ENCODE measurements around the gene FAM107A.
"Not testable (repeated sequence)": the region's sequence is repeated elsewhere in the genome, so short reads cannot be mapped to it uniquely, and the experiment has no call there.

FAM107A gene

GRCh38 chr3:58529516-58530353 lies 47.5 kb downstream of the FAM107A start:
- no peak overlapping the region for H3K27ac ChIP-seq
- TF ChIP-seq CTCF (conservative IDR thresholded peaks at IDR 0.05) (peak; percentile 28), ZFX (IDR thresholded peaks at IDR 0.05) (no peak)

- TF ChIP-seq CTCF (conservative IDR thresholded peaks at IDR 0.05) (no peak), ZFX (IDR thresholded peaks at IDR 0.05) (no peak)
- H3K27ac ChIP-seq: no peak overlapping the region
Measured at GRCh38 chr3:58528629-58529028, 48.6 kb downstream of the FAM107A start.

GRCh38 chr3:58527440-58527839 lies 49.8 kb downstream of the FAM107A start:
- not testable (repeated sequence) for H3K27ac ChIP-seq

- TF ChIP-seq CTCF (conservative IDR thresholded peaks at IDR 0.05): no peak
- TF ChIP-seq ZFX (IDR thresholded peaks at IDR 0.05): no peak
Measured at GRCh38 chr3:58526515-58526957, 50.7 kb downstream of the FAM107A start.

GRCh38 chr3:58524326-58524888 lies 52.8 kb downstream of the FAM107A start:
- H3K27ac ChIP-seq: no peak overlapping the region
- no peak for TF ChIP-seq ZFX (IDR thresholded peaks at IDR 0.05)

More at GRCh38 chr3:58526515-58526957, 50.7 kb downstream of the FAM107A start:
- no peak overlapping the region for H3K27ac ChIP-seq

GRCh38 chr3:58522759-58523425 lies 54.3 kb downstream of the FAM107A start:
- H3K27ac ChIP-seq: no peak overlapping the region
- TF ChIP-seq ZFX (IDR thresholded peaks at IDR 0.05) (no peak), CTCF (conservative IDR thresholded peaks at IDR 0.05) (no peak)

GRCh38 chr3:58521917-58522631 lies 55.1 kb downstream of the FAM107A start:
- H3K27ac ChIP-seq: no peak overlapping the region
- TF ChIP-seq CTCF (conservative IDR thresholded peaks at IDR 0.05): no peak
- TF ChIP-seq ZFX (IDR thresholded peaks at IDR 0.05): no peak

GRCh38 chr3:58521336-58521670 lies 55.9 kb downstream of the FAM107A start:
- H3K27ac ChIP-seq: no peak overlapping the region
- TF ChIP-seq ZFX (IDR thresholded peaks at IDR 0.05): no peak
- no peak for TF ChIP-seq CTCF (conservative IDR thresholded peaks at IDR 0.05)
